ENCODE data around the gene IGLL5. TPM values are rescaled to one million over a fixed set of nuclear protein-coding genes. Genes with fewer than 3 reads are reported as not detected.

Gene IGLL5
- total RNA-seq, 1 experiment from 2014 or later, result not detected

- DNase-seq (ENCODE audit: low read depth, low spot score), result peak; percentile 63
- in situ Hi-C loops (cut with HindIII; ENCODE audit: low pct_unique_long_range_greater_than_20kb, low sequenced_read_pairs), result loop anchor here (10.0 kb wide), 1 partner anchor 72 kb away; no protein-coding TSS in a partner anchor
Measured at GRCh38 chr22:22936915-22937656, 49.5 kb downstream of the IGLL5 start.

DNA sequence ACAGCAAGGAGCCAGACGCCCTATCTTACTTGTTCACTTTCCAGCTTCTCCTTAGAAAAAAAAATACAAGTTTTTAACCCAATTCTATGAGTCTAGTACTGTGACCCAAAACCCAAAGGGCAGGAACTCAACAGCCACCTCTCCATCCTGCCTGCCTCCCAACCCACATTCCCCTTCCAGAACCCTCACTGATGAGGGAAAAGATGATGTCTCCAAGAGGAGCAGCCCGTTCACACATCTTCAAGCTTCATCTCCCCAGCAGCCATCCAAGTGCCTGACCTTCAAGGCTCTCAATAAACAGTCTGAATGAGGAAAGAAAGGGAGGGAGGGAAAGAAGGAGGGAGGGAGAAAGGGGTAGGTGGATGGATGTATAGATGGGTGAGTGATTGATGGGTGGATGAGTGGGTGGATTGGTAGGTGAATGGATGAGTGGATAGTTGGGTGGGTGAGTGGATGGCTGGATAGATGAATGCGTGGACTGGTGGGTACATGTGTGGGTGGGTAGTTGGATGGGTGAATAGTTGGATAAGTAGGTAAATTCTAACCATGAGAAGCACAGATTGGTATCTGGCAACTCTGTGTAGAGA is 50.4 kb downstream of the IGLL5 start:
- DNase-seq (ENCODE audit: low read depth, low spot score), result no peak
- in situ Hi-C loops (cut with HindIII; ENCODE audit: low pct_unique_long_range_greater_than_20kb, low sequenced_read_pairs), result loop anchor here (10.0 kb wide), 1 partner anchor 73 kb away; no protein-coding TSS in a partner anchor

DNA sequence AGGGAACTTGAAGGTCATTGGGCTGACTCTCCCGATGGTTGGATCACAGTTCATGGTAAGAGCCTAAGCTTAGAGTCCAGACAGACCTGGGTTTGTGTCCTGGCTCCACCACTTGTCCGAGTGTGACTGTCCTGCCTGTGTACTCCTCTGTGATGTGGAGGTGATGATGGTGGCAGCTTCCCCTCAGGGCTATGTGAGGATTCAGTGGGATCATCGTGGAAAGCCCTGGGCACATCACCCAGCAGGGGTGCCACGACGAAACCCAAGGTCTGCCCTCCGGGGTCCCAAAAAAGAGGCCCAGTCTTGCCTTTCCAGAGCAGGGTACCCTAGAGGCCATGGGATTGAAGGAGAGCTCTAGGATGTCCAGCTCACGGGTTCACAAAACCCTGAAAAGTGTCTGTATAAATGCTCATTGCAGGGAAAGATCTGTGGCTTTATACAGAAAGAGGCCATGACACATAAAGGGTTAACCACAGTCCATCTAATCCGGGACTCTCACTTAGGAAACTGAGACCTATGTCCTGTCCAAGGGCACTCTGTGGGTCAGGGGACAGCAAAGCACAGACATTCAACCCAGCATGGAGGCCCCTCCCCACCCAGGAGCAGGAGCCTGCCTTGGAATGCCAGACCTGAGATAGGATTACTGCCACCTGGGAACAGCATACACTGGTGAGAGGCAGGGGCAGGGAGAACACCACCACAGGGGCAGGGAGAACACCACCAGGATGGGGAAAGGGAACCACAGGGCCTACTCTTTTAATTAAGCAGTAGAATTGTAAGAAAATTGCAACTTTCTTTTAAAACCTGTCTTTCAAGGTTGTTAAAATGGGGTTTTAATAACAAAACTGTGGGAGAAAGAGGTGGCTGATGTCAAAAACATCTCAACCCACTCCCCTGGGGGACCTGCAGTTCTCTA is 51.3 kb downstream of the IGLL5 start:
- no peak for DNase-seq (ENCODE audit: low read depth, low spot score)
- in situ Hi-C loops (cut with HindIII; ENCODE audit: low pct_unique_long_range_greater_than_20kb, low sequenced_read_pairs), result loop anchor here (10.0 kb wide), 1 partner anchor 74 kb away; no protein-coding TSS in a partner anchor

GRCh38 chr22:22939588-22940368 is 52.2 kb downstream of the IGLL5 start:
- in situ Hi-C loops (cut with HindIII; ENCODE audit: low pct_unique_long_range_greater_than_20kb, low sequenced_read_pairs), result loop anchor here (10.0 kb wide), 1 partner anchor 75 kb away; no protein-coding TSS in a partner anchor
- DNase-seq (ENCODE audit: low read depth, low spot score), result no peak

GRCh38 chr22:22940961-22941605 is 53.5 kb downstream of the IGLL5 start:
- no peak for DNase-seq (ENCODE audit: low read depth, low spot score)
- in situ Hi-C loops (cut with HindIII; ENCODE audit: low pct_unique_long_range_greater_than_20kb, low sequenced_read_pairs), result no loop called here

DNA sequence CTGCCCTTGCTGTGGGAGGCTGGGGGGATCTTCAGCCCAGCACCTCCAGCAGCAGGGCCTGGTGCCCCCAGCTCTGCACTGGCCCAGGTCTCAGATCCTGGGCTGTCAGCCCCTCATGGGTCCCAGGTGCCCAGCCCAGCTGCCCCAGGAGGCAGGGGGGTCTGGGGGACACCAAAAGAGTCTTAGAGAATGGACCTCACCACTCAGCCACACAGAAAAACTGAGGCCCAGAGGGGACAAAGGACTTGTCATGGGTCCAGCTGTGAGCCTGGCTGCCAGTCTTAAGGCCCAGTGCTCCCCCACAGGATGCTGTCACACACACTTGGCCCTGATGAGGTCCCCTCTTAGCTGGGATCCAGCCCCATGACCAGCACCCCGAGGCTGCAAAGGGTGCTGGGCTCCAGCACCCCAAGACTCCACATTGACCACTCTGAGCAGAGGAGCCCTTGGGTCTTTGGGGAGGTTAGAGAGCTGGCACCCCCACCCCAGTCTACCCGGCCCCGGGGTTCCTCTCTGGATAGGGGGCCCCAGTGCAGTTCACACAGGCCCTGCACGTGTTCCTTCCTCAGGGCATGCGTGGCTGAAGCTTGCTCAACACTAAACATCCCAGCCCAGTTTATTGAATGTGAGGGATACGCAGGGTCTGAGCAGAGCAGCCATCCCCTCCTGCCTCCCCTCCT is 54.4 kb downstream of the IGLL5 start:
- no peak for DNase-seq (ENCODE audit: low read depth, low spot score)
- in situ Hi-C loops (cut with HindIII; ENCODE audit: low pct_unique_long_range_greater_than_20kb, low sequenced_read_pairs), result no loop called here

DNA sequence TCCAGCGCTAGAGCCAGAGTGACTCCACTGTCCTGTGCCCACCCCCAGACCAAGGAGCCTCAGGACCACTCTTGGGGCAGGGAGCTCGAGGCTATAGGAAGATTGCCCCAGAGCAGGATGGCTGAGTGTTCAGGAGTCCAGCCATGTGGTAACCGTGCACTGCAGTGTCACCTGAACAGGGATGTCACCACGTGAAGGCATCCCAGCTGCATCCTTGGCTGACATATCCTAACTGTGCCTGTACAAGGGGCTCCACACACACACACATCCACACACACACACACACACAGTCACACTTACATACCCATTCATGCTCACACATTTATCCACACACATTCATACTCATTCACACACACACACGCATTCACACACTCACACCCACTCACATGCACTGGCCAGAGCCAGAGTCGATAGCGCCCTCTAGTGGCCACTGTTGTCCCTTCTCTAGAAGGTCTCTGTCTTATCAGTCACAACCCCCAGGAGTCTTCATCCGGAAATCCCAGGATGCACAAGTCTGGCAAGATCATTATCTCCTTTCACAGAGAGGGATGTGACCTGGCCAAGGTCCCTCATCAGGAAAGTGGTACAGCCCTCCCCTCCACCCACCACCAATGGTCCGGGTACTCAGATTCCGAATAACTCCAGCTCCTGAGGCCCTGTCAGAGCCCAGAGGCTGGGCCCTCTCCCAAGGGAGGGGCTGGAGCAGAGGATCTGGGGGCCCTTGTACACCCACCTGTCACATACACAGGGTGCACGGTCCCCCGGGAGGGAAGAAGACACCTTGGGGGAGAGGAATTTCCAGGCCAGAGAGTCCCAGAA is 55.1 kb downstream of the IGLL5 start:
- in situ Hi-C loops (cut with HindIII; ENCODE audit: low pct_unique_long_range_greater_than_20kb, low sequenced_read_pairs), result no loop called here
- DNase-seq (ENCODE audit: low read depth, low spot score), result peak; percentile 82

- DNase-seq (ENCODE audit: low read depth, low spot score), result no peak
- in situ Hi-C loops (cut with HindIII; ENCODE audit: low pct_unique_long_range_greater_than_20kb, low sequenced_read_pairs), result no loop called here
Measured at GRCh38 chr22:22943521-22944267, 56.1 kb downstream of the IGLL5 start.

- DNase-seq (ENCODE audit: low read depth, low spot score), result no peak
- in situ Hi-C loops (cut with HindIII; ENCODE audit: low pct_unique_long_range_greater_than_20kb, low sequenced_read_pairs), result no loop called here
Measured at GRCh38 chr22:22944268-22944985, 56.8 kb downstream of the IGLL5 start.

DNA sequence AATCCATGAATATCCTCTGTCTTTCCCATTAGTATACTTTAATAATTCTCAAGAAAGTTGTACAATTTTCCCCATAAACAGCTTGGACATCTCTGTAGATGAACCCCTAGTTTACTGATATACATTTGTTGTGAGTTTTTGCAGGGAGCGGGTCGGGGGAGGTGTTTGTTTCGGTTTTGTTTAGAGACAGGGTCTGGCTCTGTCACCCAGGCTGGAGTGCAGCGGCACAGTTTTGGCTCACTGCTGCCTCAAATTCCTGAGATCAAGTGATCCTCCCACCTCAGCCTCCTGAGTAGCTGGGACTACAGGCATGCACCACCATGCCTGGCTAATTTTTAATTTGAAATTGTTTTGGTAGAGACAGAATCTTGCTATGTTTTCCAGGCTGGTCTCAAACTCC is 57.6 kb downstream of the IGLL5 start:
- DNase-seq (ENCODE audit: low read depth, low spot score), result no peak
- in situ Hi-C loops (cut with HindIII; ENCODE audit: low pct_unique_long_range_greater_than_20kb, low sequenced_read_pairs), result no loop called here

Small RNA genes lying within 50 kb of the gene (small RNA-seq; reads per million reads assigned to genes)
- gene IGLC4 (0 reads per million in 2 experiments), gene IGLC5 (0 reads per million in 2 experiments), gene IGLJ1 (0 reads per million in 2 experiments), gene IGLJ2 (0 reads per million in 2 experiments), gene IGLJ3 (0 reads per million in 2 experiments), gene IGLJ4 (0 reads per million in 2 experiments), gene IGLJ5 (0 reads per million in 2 experiments), gene IGLJ6 (0 reads per million in 2 experiments), gene IGLJ7 (0 reads per million in 2 experiments), gene IGLV2-5 (0 reads per million in 2 experiments), gene IGLV3-2 (0 reads per million in 2 experiments), gene IGLV3-4 (0 reads per million in 2 experiments), gene IGLV3-6 (0 reads per million in 2 experiments), gene IGLV3-7 (0 reads per million in 2 experiments), gene MIR5571 (0 reads per million in 2 experiments)

Other genes with a start within 250 kb of the IGLL5 start
- gene GGTLC2, start 243.2 kb upstream of the IGLL5 start, total RNA-seq (2014; rRNA removed; shearing (Covaris generic)), result not detected in 2 replicates
- gene GNAZ, start 182.7 kb downstream of the IGLL5 start, total RNA-seq (2014; rRNA removed; shearing (Covaris generic)), result 3.6 and 3.9 TPM in 2 replicates

Measured in SK-MEL-5 (cell line).